Measurements from ENCODE around the gene RHO. TPM values are rescaled to one million over a fixed set of nuclear protein-coding genes. Genes with fewer than 3 reads are reported as not detected.

Gene RHO
- total RNA-seq, 1 experiment from 2014 or later, result not detected

GRCh38 chr3:129520960-129521359, 7.5 kb upstream of the RHO start:
- DNase-seq (ENCODE audit: unreplicated experiment), result no peak
- Mint-ChIP-seq H3K4me3 (ENCODE audit: unreplicated experiment) (no peak overlapping the region), H3K27ac (ENCODE audit: low read depth, unreplicated experiment) (no peak overlapping the region), H3K9me3 (ENCODE audit: unreplicated experiment) (no peaks in the 10 kb centered on the region), H3K27me3 (ENCODE audit: insufficient read depth, unreplicated experiment) (no peaks in the 10 kb centered on the region), H3K4me1 (ENCODE audit: insufficient read depth, unreplicated experiment) (no peaks in the 10 kb centered on the region), H3K36me3 (ENCODE audit: insufficient read depth, unreplicated experiment) (peaks cover 4% of the 10 kb centered on the region)
- BruUV-seq (replicated peaks), result no TSS peak
- no peak for TF ChIP-seq CTCF (IDR thresholded peaks at IDR 0.05; ENCODE audit: unreplicated experiment)
- ChIA-PET CTCF (interaction anchor here (0.6 kb wide), 1 partner anchor 30 kb away, joined by 3 read pairs; no protein-coding TSS in a partner anchor), POLR2A (no interaction called here)
- intact Hi-C loops (cut with micrococcal nuclease), result no loop called here

GRCh38 chr3:129521611-129522010, 6.8 kb upstream of the RHO start:
- TF ChIP-seq CTCF (IDR thresholded peaks at IDR 0.05; ENCODE audit: unreplicated experiment), result no peak
- no peaks in the 10 kb centered on the region for H3K9me3 Mint-ChIP-seq (ENCODE audit: unreplicated experiment)
- DNase-seq (ENCODE audit: unreplicated experiment), result no peak
- no peaks in the 10 kb centered on the region for H3K27me3 Mint-ChIP-seq (ENCODE audit: insufficient read depth, unreplicated experiment)
- H3K27ac Mint-ChIP-seq (ENCODE audit: low read depth, unreplicated experiment), result no peak overlapping the region
- ChIA-PET CTCF (no interaction called here), POLR2A (no interaction called here)
- no peak overlapping the region for H3K4me3 Mint-ChIP-seq (ENCODE audit: unreplicated experiment)
- H3K36me3 Mint-ChIP-seq (ENCODE audit: insufficient read depth, unreplicated experiment), result no peaks in the 10 kb centered on the region
- H3K4me1 Mint-ChIP-seq (ENCODE audit: insufficient read depth, unreplicated experiment), result no peaks in the 10 kb centered on the region
- BruUV-seq (replicated peaks), result no TSS peak
- intact Hi-C loops (cut with micrococcal nuclease), result no loop called here

- POLR2A ChIA-PET, result interaction anchor here (0.6 kb wide), 1 partner anchor 28 kb away, joined by 3 read pairs; no protein-coding TSS in a partner anchor
- Mint-ChIP-seq H3K27me3 (ENCODE audit: insufficient read depth, unreplicated experiment) (no peaks in the 10 kb centered on the region), H3K9me3 (ENCODE audit: unreplicated experiment) (no peaks in the 10 kb centered on the region), H3K4me3 (ENCODE audit: unreplicated experiment) (no peak overlapping the region), H3K27ac (ENCODE audit: low read depth, unreplicated experiment) (no peak overlapping the region), H3K4me1 (ENCODE audit: insufficient read depth, unreplicated experiment) (no peaks in the 10 kb centered on the region), H3K36me3 (ENCODE audit: insufficient read depth, unreplicated experiment) (no peaks in the 10 kb centered on the region)
- no TSS peak for BruUV-seq (replicated peaks)
- CTCF ChIA-PET, result interaction anchor here (0.5 kb wide), 1 partner anchor 130 kb away, joined by 3 read pairs; no protein-coding TSS in a partner anchor
- no peak for DNase-seq (ENCODE audit: unreplicated experiment)
- intact Hi-C loops (cut with micrococcal nuclease), result no loop called here
- TF ChIP-seq CTCF (IDR thresholded peaks at IDR 0.05; ENCODE audit: unreplicated experiment), result no peak
Measured at GRCh38 chr3:129522953-129523352, 5.5 kb upstream of the RHO start.

GRCh38 chr3:129524081-129524480, 4.4 kb upstream of the RHO start:
- intact Hi-C loops (cut with micrococcal nuclease), result no loop called here
- no peaks in the 10 kb centered on the region for H3K27me3 Mint-ChIP-seq (ENCODE audit: insufficient read depth, unreplicated experiment)
- BruUV-seq (replicated peaks), result no TSS peak
- CTCF ChIA-PET, result interaction anchor here (0.6 to 1.1 kb wide), 2 partner anchors 13 to 53 kb away, joined by 3 to 4 read pairs; no protein-coding TSS in a partner anchor
- H3K9me3 Mint-ChIP-seq (ENCODE audit: unreplicated experiment), result no peaks in the 10 kb centered on the region
- no peak for TF ChIP-seq CTCF (IDR thresholded peaks at IDR 0.05; ENCODE audit: unreplicated experiment)
- H3K36me3 Mint-ChIP-seq (ENCODE audit: insufficient read depth, unreplicated experiment), result no peaks in the 10 kb centered on the region
- no peak for DNase-seq (ENCODE audit: unreplicated experiment)
- POLR2A ChIA-PET, result interaction anchor here (0.7 kb wide), 1 partner anchor 539 kb away, joined by 3 read pairs; no protein-coding TSS in a partner anchor
- H3K27ac Mint-ChIP-seq (ENCODE audit: low read depth, unreplicated experiment), result no peak overlapping the region
- no peak overlapping the region for H3K4me3 Mint-ChIP-seq (ENCODE audit: unreplicated experiment)
- H3K4me1 Mint-ChIP-seq (ENCODE audit: insufficient read depth, unreplicated experiment), result no peaks in the 10 kb centered on the region
